Colonic mucosa (tissue), 4 donors: ENCODE data around the gene MYD88. TPM values are rescaled to one million over a fixed set of nuclear protein-coding genes. Genes with fewer than 3 reads are reported as not detected.

Source experiments
- DNase-seq: peaks from one replicate; pipeline ENCODE4 v3.0.0-alpha.2; 2020
- H3K27ac ChIP-seq: fragments of 200-600 bp; one replicate; pipeline ENCODE4 v1.8.0; 2021
- H3K27me3 ChIP-seq: fragments of 200-600 bp; one replicate; pipeline ENCODE4 v1.8.0; 2021
- H3K36me3 ChIP-seq: fragments of 200-600 bp; one replicate; pipeline ENCODE4 v1.8.0; 2021
- H3K4me1 ChIP-seq: fragments of 200-600 bp; one replicate; pipeline ENCODE4 v1.8.0; 2021; ENCODE audit warnings: mild to moderate bottlenecking
- H3K4me3 ChIP-seq: fragments of 200-600 bp; one replicate; pipeline ENCODE4 v1.8.0; 2021
- H3K9ac ChIP-seq, 2 donors: one replicate each; pipeline ENCODE4 v1.7.0; 2013; ENCODE audit warnings: control low read depth in 2 of 2, low read depth in 2 of 2, low read length in 2 of 2
- H3K9me3 ChIP-seq: fragments of 200-600 bp; one replicate; pipeline ENCODE4 v1.8.0; 2021
- intact Hi-C: fragments of 100-400 bp; cut with DNase I; formaldehyde crosslinking; loops from one replicate; pipeline ENCODE4 v1.14.1; 2022
- total RNA-seq, 2 donors: library from RNA; stranded (reverse); fragmentation: NEBNext Ultra II Directional in 1 of 2; extraction: Animal tissue kit (Norgen Biotek cat#: 25700) in 1 of 2; gene quantifications; one replicate each; pipeline ENCODE4 v1.2.1, GENCODE V29; 2021
- TF ChIP-seq, protein P1 (sequence below): fragments of 200-600 bp; IDR thresholded peaks from one replicate; pipeline ENCODE4 v1.8.0; 2022; ENCODE audit warnings: antibody characterized with exemption, mild to moderate bottlenecking
- donor health status: healthy.
- donor health status: DM: no; HTN: no; CAD: no.
- donor health status: DM: no; HTN: no; CAD: no.

The MYD88 gene
- total RNA-seq, 2 donors from 2014 or later: 69.5 to 70.4 TPM

GRCh38 chr3:38114875-38115644, 23.4 kb upstream of the MYD88 start:
- Histone ChIP-seq H3K4me1 (no peaks in the 10 kb centered on the region), H3K9me3 (no peaks in the 10 kb centered on the region), H3K27ac (no peak overlapping the region), H3K4me3 (no peak overlapping the region), H3K36me3 (no peaks in the 10 kb centered on the region), H3K27me3 (no peaks in the 10 kb centered on the region), H3K9ac (no peak overlapping the region)
- no peak for DNase-seq
- intact Hi-C loops: loop anchor here (5.0 to 10.0 kb wide), 2 partner anchors 140 to 362 kb away; no protein-coding TSS in a partner anchor
- TF ChIP-seq, protein P1, sequence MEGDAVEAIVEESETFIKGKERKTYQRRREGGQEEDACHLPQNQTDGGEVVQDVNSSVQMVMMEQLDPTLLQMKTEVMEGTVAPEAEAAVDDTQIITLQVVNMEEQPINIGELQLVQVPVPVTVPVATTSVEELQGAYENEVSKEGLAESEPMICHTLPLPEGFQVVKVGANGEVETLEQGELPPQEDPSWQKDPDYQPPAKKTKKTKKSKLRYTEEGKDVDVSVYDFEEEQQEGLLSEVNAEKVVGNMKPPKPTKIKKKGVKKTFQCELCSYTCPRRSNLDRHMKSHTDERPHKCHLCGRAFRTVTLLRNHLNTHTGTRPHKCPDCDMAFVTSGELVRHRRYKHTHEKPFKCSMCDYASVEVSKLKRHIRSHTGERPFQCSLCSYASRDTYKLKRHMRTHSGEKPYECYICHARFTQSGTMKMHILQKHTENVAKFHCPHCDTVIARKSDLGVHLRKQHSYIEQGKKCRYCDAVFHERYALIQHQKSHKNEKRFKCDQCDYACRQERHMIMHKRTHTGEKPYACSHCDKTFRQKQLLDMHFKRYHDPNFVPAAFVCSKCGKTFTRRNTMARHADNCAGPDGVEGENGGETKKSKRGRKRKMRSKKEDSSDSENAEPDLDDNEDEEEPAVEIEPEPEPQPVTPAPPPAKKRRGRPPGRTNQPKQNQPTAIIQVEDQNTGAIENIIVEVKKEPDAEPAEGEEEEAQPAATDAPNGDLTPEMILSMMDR: no peak

- H3K27me3 ChIP-seq: no peaks in the 10 kb centered on the region
- intact Hi-C loops: loop anchor here (5.0 to 10.0 kb wide), 2 partner anchors 141 to 361 kb away; no protein-coding TSS in a partner anchor
- no peak overlapping the region for H3K4me3 ChIP-seq
- no peaks in the 10 kb centered on the region for H3K9me3 ChIP-seq
- no peaks in the 10 kb centered on the region for H3K4me1 ChIP-seq
- no peak for DNase-seq
- no peaks in the 10 kb centered on the region for H3K36me3 ChIP-seq
- H3K9ac ChIP-seq: no peak overlapping the region
- no peak overlapping the region for H3K27ac ChIP-seq
- TF ChIP-seq, protein P1: no peak
Measured at GRCh38 chr3:38115645-38116427, 22.6 kb upstream of the MYD88 start.

DNA sequence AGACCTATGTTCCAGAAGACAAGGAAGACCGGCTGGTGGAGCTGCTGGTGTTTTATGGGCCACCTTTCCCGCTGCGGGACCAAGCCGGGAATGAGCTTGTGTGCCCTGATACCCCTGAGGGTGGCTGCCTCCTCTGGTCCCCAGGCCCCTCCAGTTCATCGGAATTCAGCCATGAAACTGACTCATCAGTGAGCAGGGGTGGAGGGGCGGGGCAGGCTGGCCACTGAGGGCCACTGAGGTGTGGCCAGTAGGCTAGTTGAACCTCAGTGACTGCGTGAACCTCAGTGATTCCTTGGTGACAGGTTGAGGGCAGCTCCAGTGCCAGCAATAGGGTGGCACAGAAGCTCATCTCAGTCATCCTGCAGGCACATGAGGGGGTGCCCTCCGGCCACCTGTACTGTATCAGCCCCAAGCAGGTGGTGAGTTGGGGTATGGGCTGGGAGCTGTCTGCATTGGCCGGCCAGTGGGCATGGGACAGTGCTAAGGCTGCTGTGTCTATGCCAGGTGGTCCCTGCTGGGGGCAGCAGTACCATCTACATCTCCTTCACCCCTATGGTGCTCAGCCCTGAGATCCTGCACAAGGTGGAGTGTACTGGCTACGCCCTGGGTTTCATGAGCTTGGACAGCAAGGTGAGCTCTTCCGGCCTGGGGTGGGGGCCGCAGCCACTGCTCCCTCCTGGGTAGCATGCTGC, 21.8 kb upstream of the MYD88 start:
- Histone ChIP-seq H3K27ac (no peak overlapping the region), H3K4me3 (no peak overlapping the region), H3K4me1 (no peaks in the 10 kb centered on the region), H3K9me3 (no peaks in the 10 kb centered on the region), H3K36me3 (no peaks in the 10 kb centered on the region), H3K27me3 (no peaks in the 10 kb centered on the region), H3K9ac (no peak overlapping the region)
- intact Hi-C loops: loop anchor here (5.0 to 10.0 kb wide), 2 partner anchors 142 to 361 kb away; no protein-coding TSS in a partner anchor
- TF ChIP-seq, protein P1: no peak
- no peak for DNase-seq

DNA sequence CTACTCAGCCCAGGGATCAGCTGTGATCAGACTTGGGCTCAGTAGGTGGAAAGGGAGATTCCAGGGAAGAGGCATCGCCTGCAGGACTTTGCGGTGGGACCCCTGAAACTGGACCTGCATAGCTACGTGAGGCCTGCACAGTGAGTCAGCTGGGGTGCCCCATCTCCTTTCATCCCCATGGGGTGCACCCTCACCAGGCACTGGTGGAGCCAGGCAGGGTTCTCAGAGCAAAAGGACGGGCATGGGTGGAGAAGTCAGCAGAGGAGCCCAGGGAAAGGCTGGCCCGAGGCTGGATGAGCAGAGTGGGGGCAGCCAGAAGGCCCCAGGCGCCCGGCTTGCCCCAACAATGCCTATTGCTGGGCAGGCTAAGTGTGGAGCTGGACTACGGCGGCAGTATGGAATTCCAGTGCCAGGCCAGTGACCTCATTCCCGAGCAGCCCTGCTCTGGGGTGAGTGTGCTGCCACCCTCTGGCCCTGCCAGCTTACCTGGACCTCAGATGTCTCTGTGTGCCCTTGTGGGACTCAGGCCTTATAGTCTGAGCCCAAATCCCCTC, 21.2 kb upstream of the MYD88 start:
- Histone ChIP-seq H3K4me1 (no peaks in the 10 kb centered on the region), H3K27ac (no peak overlapping the region), H3K36me3 (peaks cover under 1% of the 10 kb centered on the region), H3K4me3 (no peak overlapping the region), H3K9me3 (no peaks in the 10 kb centered on the region), H3K27me3 (no peaks in the 10 kb centered on the region), H3K9ac (no peak overlapping the region)
- TF ChIP-seq, protein P1: no peak
- intact Hi-C loops: loop anchor here (5.0 to 10.0 kb wide), 2 partner anchors 142 to 360 kb away; no protein-coding TSS in a partner anchor
- no peak for DNase-seq
